AG08396 (cell line): Measurements from ENCODE around the gene HORMAD2.

Experiments used
- DNase-seq: peaks from one replicate; pipeline ENCODE4 v3.0.0; 2012; ENCODE audit warnings: low spot score, mixed read lengths

HORMAD2 gene

GRCh38 chr22:30169002-30169401, 88.7 kb downstream of the HORMAD2 start:
- DNase-seq: no peak

DNA sequence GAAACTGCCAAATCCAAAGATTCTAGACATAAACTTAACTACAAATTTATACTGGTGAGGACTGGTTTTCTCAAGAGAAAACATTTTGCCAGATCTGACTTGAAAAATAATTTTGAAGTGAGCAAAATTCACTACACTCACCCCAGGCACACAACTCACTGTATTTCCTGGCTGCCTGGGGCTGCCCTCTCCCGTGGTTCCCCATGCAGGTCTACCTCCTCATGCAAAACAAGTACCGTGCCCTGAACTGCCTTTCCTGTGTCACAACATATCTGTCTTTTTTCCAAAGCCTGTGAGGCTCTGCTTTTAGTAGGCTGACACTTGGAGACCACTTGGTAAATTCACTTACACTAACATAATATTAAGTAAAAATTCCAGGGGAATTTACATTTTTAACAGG, 89.9 kb downstream of the HORMAD2 start:
- DNase-seq: no peak

DNA sequence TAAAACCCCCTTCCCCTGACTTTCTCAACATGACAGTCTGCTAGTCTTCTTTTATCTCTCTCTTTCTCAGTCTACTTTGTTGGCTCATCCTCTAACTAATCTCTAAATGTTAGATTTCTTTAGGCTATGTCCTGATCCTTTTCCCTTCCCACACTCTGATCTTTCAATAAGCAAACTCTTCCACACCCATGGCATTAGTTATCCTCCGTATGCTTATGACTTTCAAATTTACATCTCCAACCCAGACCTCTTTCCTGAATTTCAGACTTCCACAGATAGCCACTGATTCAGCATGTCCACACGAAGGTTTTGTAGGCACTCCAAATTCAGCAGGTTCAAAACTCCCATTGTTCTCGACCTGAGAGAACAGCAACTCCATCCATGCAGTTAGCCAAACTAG, 90.7 kb downstream of the HORMAD2 start:
- DNase-seq: no peak

GRCh38 chr22:30175690-30176288, 95.5 kb downstream of the HORMAD2 start:
- DNase-seq: no peak

DNA sequence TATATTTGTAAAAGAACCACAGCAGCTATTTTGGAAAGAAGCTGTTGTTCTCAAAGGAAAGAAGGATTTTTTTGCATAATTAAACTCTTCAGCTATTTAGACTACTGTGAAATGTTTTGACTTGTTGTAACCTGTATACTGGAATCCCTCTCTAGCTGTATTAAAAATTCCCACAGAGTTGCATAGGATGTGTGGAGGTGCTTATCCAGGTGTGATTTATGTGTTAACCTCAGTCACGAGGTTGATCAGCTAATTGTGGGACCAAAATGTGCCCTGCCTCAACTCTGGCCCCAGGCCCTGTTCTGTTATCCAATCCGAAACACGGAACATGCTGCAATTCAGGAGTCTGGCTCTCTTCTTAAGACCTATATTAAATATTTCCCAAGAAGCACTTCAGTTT, 96.2 kb downstream of the HORMAD2 start:
- DNase-seq: no peak

GRCh38 chr22:30178181-30179126, 98.2 kb downstream of the HORMAD2 start:
- DNase-seq: no peak

DNA sequence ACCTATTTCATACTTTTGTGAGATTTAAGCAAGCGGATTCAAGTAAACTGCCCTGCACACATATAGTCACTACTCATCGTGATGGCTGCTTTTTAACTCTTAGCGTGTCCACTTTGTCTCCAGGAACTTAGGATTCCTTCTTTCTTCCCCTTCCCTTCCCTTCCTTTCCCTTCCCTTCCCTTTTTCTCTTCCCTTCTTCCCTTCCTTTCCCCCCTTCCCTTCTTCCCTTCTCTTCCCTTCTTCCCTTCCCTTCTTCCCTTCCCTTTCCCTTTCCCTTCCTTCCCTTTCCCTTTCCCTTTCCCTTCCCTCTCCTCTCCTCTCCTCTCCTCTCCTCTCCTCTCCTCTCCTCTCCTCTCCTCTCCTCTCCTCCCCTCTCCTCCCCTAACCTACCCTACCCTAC, 100.4 kb downstream of the HORMAD2 start:
- no peak for DNase-seq

- no peak for DNase-seq
These were observed 101.4 kb downstream of the HORMAD2 start for GRCh38 chr22:30181459-30182349.

DNA sequence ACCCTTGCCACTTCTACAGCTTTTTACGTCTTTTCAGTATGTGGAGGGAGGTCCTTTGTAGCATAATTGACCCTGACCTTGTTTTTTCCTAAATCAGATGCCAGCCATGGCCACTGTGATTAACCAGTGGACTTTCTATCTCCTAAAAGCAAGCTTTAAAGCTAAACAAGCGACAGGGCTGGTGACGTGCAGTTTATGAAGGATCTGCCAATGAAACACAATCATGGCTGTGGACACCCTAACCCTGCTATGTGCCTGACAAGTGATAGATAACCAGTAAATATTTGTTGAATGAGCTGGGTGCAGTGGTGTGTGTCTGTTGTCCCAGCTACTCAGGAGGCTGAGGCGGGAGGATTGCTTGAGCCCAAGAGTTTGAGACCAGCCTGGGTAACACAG, 102.1 kb downstream of the HORMAD2 start:
- DNase-seq: no peak

DNA sequence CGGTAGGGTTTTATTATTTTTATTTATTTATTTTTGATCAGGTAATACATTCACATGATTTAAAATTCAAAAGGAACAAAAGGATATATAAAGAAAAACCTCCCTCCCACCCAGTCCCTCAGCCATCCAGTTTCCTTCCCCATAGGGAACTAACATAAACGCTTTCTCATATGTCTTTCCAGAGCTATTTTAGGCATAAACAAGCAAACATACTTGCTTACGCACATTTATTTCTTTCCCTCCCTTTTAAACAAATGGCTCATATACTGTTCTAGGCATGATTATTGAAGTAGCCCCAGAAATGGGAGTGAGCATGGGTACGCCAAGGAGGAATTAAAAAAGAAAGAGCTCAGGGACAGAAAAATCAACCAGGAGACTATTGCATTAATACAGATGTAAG, 102.6 kb downstream of the HORMAD2 start:
- no peak for DNase-seq

DNA sequence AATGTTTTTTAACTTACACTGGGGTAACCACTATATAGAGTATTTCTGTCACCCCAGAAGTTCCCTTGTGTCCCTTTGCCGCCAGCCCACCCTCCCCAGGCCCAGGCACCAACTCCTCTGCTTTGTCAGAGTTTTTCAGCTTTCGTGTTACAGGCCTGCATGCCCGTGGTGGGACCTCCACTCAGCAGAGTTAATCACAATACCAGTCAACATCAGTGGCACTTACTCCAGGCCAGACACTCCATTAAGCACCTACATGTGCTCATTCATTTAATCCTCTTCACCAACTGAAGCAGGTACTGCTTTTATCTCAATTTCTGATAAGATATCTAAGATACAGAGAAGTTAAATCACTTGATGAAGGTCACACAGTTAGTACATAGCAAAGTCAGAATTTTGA, 103.0 kb downstream of the HORMAD2 start:
- no peak for DNase-seq

DNA sequence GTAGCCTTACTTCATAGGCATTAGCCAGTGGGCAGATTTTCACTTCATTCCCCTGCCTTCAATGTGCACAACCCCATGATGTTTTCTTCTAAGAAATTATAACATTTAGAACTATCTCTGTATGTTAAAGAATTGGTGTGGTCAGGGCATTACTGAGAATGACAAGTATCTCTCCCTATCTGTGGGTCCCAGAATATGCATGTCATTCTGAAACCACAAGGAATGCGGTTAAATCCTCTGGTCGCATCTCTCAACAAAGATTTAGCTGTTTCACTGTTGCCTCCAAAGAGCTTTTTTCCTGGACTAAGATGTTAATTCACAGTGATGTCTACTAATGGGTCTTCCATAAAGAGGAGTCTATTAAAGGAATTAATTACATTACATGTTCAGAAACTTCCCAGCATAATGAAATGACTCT, 103.6 kb downstream of the HORMAD2 start:
- no peak for DNase-seq

- DNase-seq: no peak
These were observed 104.9 kb downstream of the HORMAD2 start for GRCh38 chr22:30185129-30185528.

DNA sequence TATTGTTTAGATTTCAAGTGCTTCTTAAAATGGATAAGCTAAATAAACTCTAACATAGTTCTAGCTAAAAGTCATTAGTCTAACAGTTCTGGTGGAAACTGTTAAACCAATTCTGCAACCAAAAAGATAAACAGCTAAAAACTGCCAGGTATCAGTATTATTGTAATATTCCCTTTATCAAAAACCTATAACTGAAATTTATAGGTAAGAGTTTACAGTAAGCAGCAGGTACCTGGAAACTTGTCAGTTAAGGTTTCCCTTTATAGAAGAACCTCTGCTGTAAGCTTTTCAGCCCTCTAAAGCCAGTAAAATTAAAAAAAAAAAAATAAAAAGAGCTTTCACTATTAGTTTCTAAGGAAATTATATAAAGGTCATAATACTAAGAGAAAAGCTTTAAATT, 105.3 kb downstream of the HORMAD2 start:
- no peak for DNase-seq

GRCh38 chr22:30186041-30186440, 105.8 kb downstream of the HORMAD2 start:
- no peak for DNase-seq

- DNase-seq: no peak
These were observed 106.2 kb downstream of the HORMAD2 start for GRCh38 chr22:30186510-30186909.

DNA sequence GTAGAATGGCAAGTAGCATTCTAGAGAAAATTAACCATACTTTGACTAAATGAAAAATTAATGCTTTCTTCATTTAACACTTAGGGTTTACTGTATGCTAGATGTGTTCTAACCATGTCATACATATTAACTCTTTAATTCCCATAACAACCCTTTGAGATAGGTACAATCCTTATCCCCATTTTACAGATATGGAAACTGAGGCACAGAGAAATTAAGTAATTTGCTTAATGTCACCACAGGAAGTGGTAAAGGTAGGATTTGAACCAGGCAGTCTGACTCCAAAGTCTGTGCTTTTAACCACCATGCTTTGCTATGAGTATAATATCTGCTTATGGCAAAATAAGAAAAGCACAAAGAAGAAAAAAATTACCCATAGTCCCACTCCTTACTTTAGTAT, 106.8 kb downstream of the HORMAD2 start:
- no peak for DNase-seq

- peak; percentile 22 for DNase-seq
These were observed 107.5 kb downstream of the HORMAD2 start for GRCh38 chr22:30187529-30188407.

- no peak for DNase-seq
These were observed 108.6 kb downstream of the HORMAD2 start for GRCh38 chr22:30188911-30189310.

GRCh38 chr22:30190574-30190973, 110.3 kb downstream of the HORMAD2 start:
- DNase-seq: no peak

DNA sequence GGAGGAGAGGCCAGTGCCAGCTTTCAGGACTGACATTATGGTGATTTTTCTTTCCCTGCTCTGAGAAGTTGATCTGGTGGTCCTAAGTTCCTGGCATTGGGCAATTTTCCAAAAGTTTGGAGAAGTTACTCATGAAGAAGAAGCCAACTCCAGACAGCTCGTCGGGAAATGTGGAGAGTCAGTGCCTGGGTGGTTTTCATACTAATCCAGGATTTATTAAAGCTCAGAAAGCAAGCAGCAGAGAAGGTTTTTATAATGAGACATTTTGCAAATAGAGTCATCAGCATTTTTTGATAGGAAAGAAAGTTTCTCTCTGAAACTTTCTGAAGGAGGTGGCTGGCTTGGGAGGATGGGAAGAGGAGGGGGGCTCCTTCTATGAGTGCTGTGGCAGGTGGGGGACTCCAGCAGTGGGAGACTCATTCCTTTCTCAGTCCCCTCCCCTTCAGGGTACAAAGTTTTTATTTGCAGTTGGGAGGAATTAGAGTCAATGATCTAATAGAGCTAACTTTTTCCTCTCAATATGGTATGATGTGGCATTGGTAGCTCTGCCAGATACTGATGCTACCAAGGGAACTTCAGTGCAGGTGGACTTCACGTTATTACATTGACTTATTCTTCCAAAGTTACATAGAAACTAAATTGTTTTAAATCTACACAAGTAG, 110.9 kb downstream of the HORMAD2 start:
- DNase-seq: no peak
